SH-SY5Y (cell line): ENCODE data around the gene SEPTIN8.

Experiments used
- GATA2 ChIP-seq: IDR thresholded peaks from 2 replicates; pipeline ENCODE4 v1.6.1; 2011; ENCODE audit warnings: mild to moderate bottlenecking, low read depth, low read length
- GATA3 ChIP-seq: IDR thresholded peaks from 2 replicates; pipeline ENCODE4 v1.6.1; 2011; ENCODE audit warnings: low read depth, mild to moderate bottlenecking, low read length, moderate library complexity

GRCh38 chr5:132742158-132742557 is 34.9 kb downstream of the SEPTIN8 start:
- TF ChIP-seq GATA2 (no peak), GATA3 (no peak)
